ENCODE results near the gene EARS2. TPM values are rescaled to one million over a fixed set of nuclear protein-coding genes. Genes with fewer than 3 reads are reported as not detected.

EARS2 gene
- total RNA-seq, 1 donor = 32.6 TPM

DNA sequence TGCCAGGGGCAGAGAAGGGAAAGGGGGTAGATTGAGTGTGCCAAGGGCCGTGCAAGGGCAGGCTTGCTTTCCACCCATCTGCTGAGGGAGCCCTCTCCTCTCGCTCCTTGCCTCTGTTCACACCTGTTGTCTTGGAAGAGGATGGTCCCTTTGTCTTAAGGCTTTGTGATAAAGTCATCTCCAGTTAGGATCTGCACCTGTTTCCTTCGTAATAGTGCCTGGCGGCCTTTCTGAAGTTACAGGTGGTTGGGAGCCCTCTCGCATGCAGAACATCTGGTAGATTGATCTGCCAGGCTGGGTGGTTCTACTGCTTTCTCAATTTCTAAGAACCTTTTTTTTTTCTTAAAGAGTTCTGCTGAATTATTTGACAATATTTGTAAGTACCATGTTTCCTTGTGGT is 16.7 kb upstream of the EARS2 start:
- no peak overlapping the region for H3K4me3 ChIP-seq (ENCODE audit: insufficient read depth, low read length)
- H3K36me3 ChIP-seq (ENCODE audit: insufficient read depth, low read length) = peaks cover 63% of the 10 kb centered on the region
- TF ChIP-seq, protein P1, sequence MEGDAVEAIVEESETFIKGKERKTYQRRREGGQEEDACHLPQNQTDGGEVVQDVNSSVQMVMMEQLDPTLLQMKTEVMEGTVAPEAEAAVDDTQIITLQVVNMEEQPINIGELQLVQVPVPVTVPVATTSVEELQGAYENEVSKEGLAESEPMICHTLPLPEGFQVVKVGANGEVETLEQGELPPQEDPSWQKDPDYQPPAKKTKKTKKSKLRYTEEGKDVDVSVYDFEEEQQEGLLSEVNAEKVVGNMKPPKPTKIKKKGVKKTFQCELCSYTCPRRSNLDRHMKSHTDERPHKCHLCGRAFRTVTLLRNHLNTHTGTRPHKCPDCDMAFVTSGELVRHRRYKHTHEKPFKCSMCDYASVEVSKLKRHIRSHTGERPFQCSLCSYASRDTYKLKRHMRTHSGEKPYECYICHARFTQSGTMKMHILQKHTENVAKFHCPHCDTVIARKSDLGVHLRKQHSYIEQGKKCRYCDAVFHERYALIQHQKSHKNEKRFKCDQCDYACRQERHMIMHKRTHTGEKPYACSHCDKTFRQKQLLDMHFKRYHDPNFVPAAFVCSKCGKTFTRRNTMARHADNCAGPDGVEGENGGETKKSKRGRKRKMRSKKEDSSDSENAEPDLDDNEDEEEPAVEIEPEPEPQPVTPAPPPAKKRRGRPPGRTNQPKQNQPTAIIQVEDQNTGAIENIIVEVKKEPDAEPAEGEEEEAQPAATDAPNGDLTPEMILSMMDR (IDR thresholded peaks at IDR 0.05; ENCODE audit: extremely low read depth, low read depth, low read length) = no peak

DNA sequence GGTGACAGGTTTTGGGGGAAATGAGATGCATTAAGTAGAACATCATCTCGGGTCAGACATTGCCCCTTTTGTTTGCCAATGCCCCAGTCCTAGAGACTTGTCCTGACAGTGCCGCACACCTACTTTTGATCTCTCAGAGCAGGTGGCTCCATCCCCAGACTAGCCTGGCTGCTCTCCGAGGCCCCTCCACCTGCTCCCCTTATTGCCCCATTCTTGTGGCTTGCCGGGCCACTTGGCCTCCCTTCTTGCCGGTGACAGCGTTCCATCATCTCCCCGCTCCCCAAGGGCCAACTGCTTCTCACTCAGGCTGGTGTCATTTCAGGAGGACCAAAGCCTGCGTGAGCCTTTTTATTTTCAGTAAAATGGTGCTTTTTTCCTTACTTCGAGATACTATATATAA is 15.2 kb upstream of the EARS2 start:
- no peaks in the 10 kb centered on the region for H3K27me3 ChIP-seq (ENCODE audit: insufficient read depth, low read length)
- H3K4me1 ChIP-seq (ENCODE audit: insufficient read depth, low read length) = no peaks in the 10 kb centered on the region
- DNase-seq (ENCODE audit: insufficient read length, low spot score, missing footprints) = no peak
- peaks cover 75% of the 10 kb centered on the region for H3K36me3 ChIP-seq (ENCODE audit: insufficient read depth, low read length)
- H3K4me2 ChIP-seq (ENCODE audit: insufficient read depth, low read length) = no peak overlapping the region
- H2AFZ ChIP-seq (ENCODE audit: low read length) = no peak overlapping the region
- TF ChIP-seq, protein P1 (IDR thresholded peaks at IDR 0.05; ENCODE audit: extremely low read depth, low read depth, low read length) = no peak
- no peak overlapping the region for H3K27ac ChIP-seq (ENCODE audit: low read depth, low read length)
- H4K20me1 ChIP-seq (ENCODE audit: insufficient read depth, low read length) = peaks cover 4% of the 10 kb centered on the region
- peaks cover 3% of the 10 kb centered on the region for H3K79me2 ChIP-seq (ENCODE audit: insufficient read depth, low read length)
- no peak overlapping the region for H3K4me3 ChIP-seq (ENCODE audit: insufficient read depth, low read length)
- H3K9me3 ChIP-seq (ENCODE audit: low read depth, low read length) = no peaks in the 10 kb centered on the region

More for the DNA sequence above, 16.7 kb upstream of the EARS2 start:
- DNase-seq (ENCODE audit: insufficient read length, low spot score, missing footprints) = no peak
- Histone ChIP-seq H3K9me3 (ENCODE audit: low read depth, low read length) (no peaks in the 10 kb centered on the region), H3K4me2 (ENCODE audit: insufficient read depth, low read length) (no peak overlapping the region), H3K27ac (ENCODE audit: low read depth, low read length) (no peak overlapping the region), H4K20me1 (ENCODE audit: insufficient read depth, low read length) (peaks cover 4% of the 10 kb centered on the region), H3K27me3 (ENCODE audit: insufficient read depth, low read length) (no peaks in the 10 kb centered on the region), H3K79me2 (ENCODE audit: insufficient read depth, low read length) (no peaks in the 10 kb centered on the region), H2AFZ (ENCODE audit: low read length) (no peak overlapping the region), H3K4me1 (ENCODE audit: insufficient read depth, low read length) (no peaks in the 10 kb centered on the region)

DNA sequence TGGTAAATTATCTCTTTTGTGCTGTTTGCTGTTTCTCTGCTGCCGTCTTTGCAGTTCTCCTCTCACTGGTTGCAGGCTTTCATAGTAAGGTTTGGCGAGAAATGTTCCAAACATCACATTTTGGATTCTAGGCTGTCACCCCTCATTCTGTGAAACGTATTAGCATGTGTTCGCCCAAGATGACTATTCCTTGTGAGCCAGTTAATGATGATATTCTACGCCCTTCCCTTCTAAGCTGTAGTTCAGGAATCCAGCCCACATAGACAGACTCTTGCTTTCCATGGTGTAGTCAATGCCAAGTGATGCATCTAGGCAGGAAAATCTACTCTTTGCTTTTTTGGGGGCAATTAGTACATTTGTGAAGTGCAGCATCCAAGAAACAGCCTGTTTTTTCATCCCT is 14.7 kb upstream of the EARS2 start:
- Histone ChIP-seq H3K9me3 (ENCODE audit: low read depth, low read length) (no peaks in the 10 kb centered on the region), H3K4me1 (ENCODE audit: insufficient read depth, low read length) (no peaks in the 10 kb centered on the region), H3K4me2 (ENCODE audit: insufficient read depth, low read length) (no peak overlapping the region), H3K27ac (ENCODE audit: low read depth, low read length) (no peak overlapping the region), H3K36me3 (ENCODE audit: insufficient read depth, low read length) (peaks cover 80% of the 10 kb centered on the region), H2AFZ (ENCODE audit: low read length) (no peak overlapping the region), H3K27me3 (ENCODE audit: insufficient read depth, low read length) (no peaks in the 10 kb centered on the region), H3K79me2 (ENCODE audit: insufficient read depth, low read length) (peaks cover 3% of the 10 kb centered on the region), H3K4me3 (ENCODE audit: insufficient read depth, low read length) (no peak overlapping the region), H4K20me1 (ENCODE audit: insufficient read depth, low read length) (peaks cover 4% of the 10 kb centered on the region)
- TF ChIP-seq, protein P1 (IDR thresholded peaks at IDR 0.05; ENCODE audit: extremely low read depth, low read depth, low read length) = no peak
- DNase-seq (ENCODE audit: insufficient read length, low spot score, missing footprints) = no peak

DNA sequence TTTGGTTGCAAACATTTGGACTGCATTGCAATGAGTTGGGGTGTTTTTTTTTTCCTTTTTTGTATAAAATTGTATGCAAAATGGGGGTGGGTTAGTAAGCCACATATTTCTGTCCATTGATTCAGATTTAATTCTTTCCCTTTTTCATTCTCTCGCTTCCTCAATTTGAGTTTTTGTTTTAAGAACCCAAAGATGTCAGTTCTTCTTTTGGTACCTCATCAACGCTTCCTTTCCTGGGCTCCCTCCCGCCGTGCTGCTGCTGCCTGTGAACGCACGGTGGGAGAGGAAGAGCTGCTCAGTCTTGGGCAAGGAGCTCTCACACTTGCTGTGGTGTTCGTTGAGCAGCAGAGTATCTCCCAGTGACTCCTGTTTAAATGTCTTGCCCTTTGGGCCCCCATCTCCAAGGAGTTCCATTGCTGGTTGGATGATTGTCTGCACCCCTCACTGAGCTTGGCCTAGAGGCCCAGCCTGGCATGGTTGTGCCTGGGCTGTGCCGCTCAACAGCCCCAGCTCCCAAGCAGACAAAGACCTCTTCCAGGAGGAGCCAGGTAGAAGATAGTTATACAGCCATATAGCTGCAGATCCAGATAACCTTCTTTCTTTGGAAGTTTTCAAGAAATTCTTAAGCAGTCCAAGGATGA is 14.0 kb upstream of the EARS2 start:
- H3K36me3 ChIP-seq (ENCODE audit: insufficient read depth, low read length) = peaks cover 85% of the 10 kb centered on the region
- H3K27me3 ChIP-seq (ENCODE audit: insufficient read depth, low read length) = no peaks in the 10 kb centered on the region

More for the DNA sequence above, 14.0 kb upstream of the EARS2 start:
- TF ChIP-seq, protein P1 (IDR thresholded peaks at IDR 0.05; ENCODE audit: extremely low read depth, low read depth, low read length) = no peak
- Histone ChIP-seq H3K79me2 (ENCODE audit: insufficient read depth, low read length) (peaks cover 5% of the 10 kb centered on the region), H3K4me3 (ENCODE audit: insufficient read depth, low read length) (no peak overlapping the region), H3K4me1 (ENCODE audit: insufficient read depth, low read length) (no peaks in the 10 kb centered on the region), H4K20me1 (ENCODE audit: insufficient read depth, low read length) (peaks cover 5% of the 10 kb centered on the region), H3K9me3 (ENCODE audit: low read depth, low read length) (no peaks in the 10 kb centered on the region), H3K27ac (ENCODE audit: low read depth, low read length) (no peak overlapping the region), H3K4me2 (ENCODE audit: insufficient read depth, low read length) (no peak overlapping the region), H2AFZ (ENCODE audit: low read length) (no peak overlapping the region)
- DNase-seq (ENCODE audit: insufficient read length, low spot score, missing footprints) = no peak
